Neural cell (in vitro differentiated cells): ENCODE data around the gene NOTCH3. TPM values are rescaled to one million over a fixed set of nuclear protein-coding genes. Genes with fewer than 3 reads are reported as not detected.

ENCODE experiments used
- H2AFZ ChIP-seq: fragments of 200-600, 300-800 bp; sonication (generic), shearing (Covaris generic); 2 replicates; pipeline ENCODE4 v1.6.0; 2014; ENCODE audit warnings: low read depth, mild to moderate bottlenecking, antibody characterized with exemption, low read length, moderate library complexity
- H3F3A ChIP-seq: fragments of 200-600 bp; shearing (Covaris generic); 2 replicates; pipeline ENCODE4 v1.6.1; 2016; ENCODE audit warnings: mild to moderate bottlenecking, moderate library complexity, mixed read lengths, antibody characterized with exemption, low read length; ENCODE audit not compliant: insufficient read depth, poor library complexity, severe bottlenecking
- H3K27ac ChIP-seq: fragments of 200-600, 300-800 bp; sonication (generic), shearing (Covaris generic); 2 replicates; pipeline ENCODE4 v1.5.1; 2014; ENCODE audit warnings: mild to moderate bottlenecking, low read length, moderate library complexity
- H3K27me3 ChIP-seq: fragments of 300-800, 200-600 bp; sonication (generic), shearing (Covaris generic); 2 replicates; pipeline ENCODE4 v1.6.0; 2014; ENCODE audit warnings: mild to moderate bottlenecking, low read depth, low read length, moderate library complexity; ENCODE audit not compliant: insufficient read depth
- H3K36me3 ChIP-seq: fragments of 300-800, 200-600 bp; sonication (generic), shearing (Covaris generic); 2 replicates; pipeline ENCODE4 v1.5.1; 2014; ENCODE audit warnings: mild to moderate bottlenecking, antibody characterized with exemption, low read length, moderate library complexity; ENCODE audit not compliant: insufficient read depth
- H3K4me2 ChIP-seq: fragments of 300-800, 200-600 bp; sonication (generic), shearing (Covaris generic); 2 replicates; pipeline ENCODE4 v1.6.0; 2014; ENCODE audit warnings: mild to moderate bottlenecking, low read length
- H3K4me3 ChIP-seq: fragments of 300-800, 200-600 bp; sonication (generic), shearing (Covaris generic); 2 replicates; pipeline ENCODE4 v1.5.1; 2014; ENCODE audit warnings: mild to moderate bottlenecking, low read length, moderate library complexity
- H3K79me2 ChIP-seq: fragments of 200-600 bp; shearing (Covaris generic); replicated peaks from 2 replicates; pipeline ENCODE4 v1.6.0; 2014; ENCODE audit warnings: mild to moderate bottlenecking, low read length, moderate library complexity; ENCODE audit not compliant: insufficient read depth
- H3K9ac ChIP-seq: fragments of 300-800, 200-600 bp; sonication (generic), shearing (Covaris generic); 2 replicates; pipeline ENCODE4 v1.6.1; 2016; ENCODE audit warnings: mild to moderate bottlenecking, low read length, mixed read lengths
- H3K9me2 ChIP-seq: fragments of 200-600 bp; shearing (Covaris generic); 2 replicates; pipeline ENCODE4 v1.6.1; 2016; ENCODE audit warnings: mild to moderate bottlenecking, low read length, mixed read lengths; ENCODE audit not compliant: insufficient read depth
- H3K9me3 ChIP-seq: fragments of 200-600, 300-800 bp; sonication (generic), shearing (Covaris generic); 2 replicates; pipeline ENCODE4 v1.6.1; 2016; ENCODE audit warnings: mild to moderate bottlenecking, mixed run types, low read length, moderate library complexity, mixed read lengths
- H4K20me1 ChIP-seq: fragments of 200-600 bp; shearing (Covaris generic); 2 replicates; pipeline ENCODE4 v1.6.1; 2016; ENCODE audit warnings: mild to moderate bottlenecking, mixed run types; ENCODE audit not compliant: insufficient read depth
- EP300 ChIP-seq: fragments of 450-650 bp; conservative IDR thresholded peaks from 2 replicates; pipeline ENCODE4 v1.6.1; 2014; ENCODE audit warnings: antibody characterized with exemption, mild to moderate bottlenecking, moderate library complexity; ENCODE audit not compliant: poor library complexity, severe bottlenecking
- EZH2 ChIP-seq: fragments of 200-600, 300-800 bp; shearing (Covaris generic), sonication (generic); IDR thresholded peaks from 2 replicates; pipeline ENCODE4 v1.6.1; 2014; ENCODE audit warnings: antibody characterized with exemption, low read length, borderline replicate concordance, mild to moderate bottlenecking; ENCODE audit not compliant: insufficient read depth, poor library complexity, severe bottlenecking
- MXI1 ChIP-seq: fragments of 450-650 bp; conservative IDR thresholded peaks from 2 replicates; pipeline ENCODE4 v1.6.1; 2014; ENCODE audit warnings: antibody characterized with exemption, mild to moderate bottlenecking; ENCODE audit not compliant: poor library complexity, severe bottlenecking
- POLR2AphosphoS5 ChIP-seq: IDR thresholded peaks from 2 replicates; pipeline ENCODE4 v1.6.1; 2012
- RAD21 ChIP-seq: fragments of 450-650 bp; conservative IDR thresholded peaks from 2 replicates; pipeline ENCODE4 v1.6.1; 2014; ENCODE audit warnings: antibody characterized with exemption, mild to moderate bottlenecking, moderate library complexity
- SMC3 ChIP-seq: fragments of 450-650 bp; conservative IDR thresholded peaks from 2 replicates; pipeline ENCODE4 v1.6.1; 2014; ENCODE audit warnings: antibody characterized with exemption, mild to moderate bottlenecking, moderate library complexity; ENCODE audit not compliant: poor library complexity
- TAF1 ChIP-seq: IDR thresholded peaks from 2 replicates; pipeline ENCODE4 v1.6.1; 2012; ENCODE audit warnings: low read depth
- polyA plus RNA-seq: library from polyadenylated mRNA; depleted of rRNA; stranded (reverse); fragments of >200 nt; gene quantifications from 2 replicates; pipeline ENCODE4 v1.2.3, GENCODE V29; 2014
- TF ChIP-seq, protein P1 (sequence below): fragments of 450-650 bp; IDR thresholded peaks from 2 replicates; pipeline ENCODE4 v1.5.1; 2014; ENCODE audit warnings: antibody characterized with exemption, mild to moderate bottlenecking, moderate library complexity; ENCODE audit not compliant: poor library complexity, severe bottlenecking
- TF ChIP-seq, protein P2 (sequence below): IDR thresholded peaks from 2 replicates; pipeline ENCODE4 v1.6.1; 2012; ENCODE audit warnings: borderline replicate concordance

The NOTCH3 gene
- polyA plus RNA-seq, 1 donor from 2014 or later, result 0.21 TPM

DNA sequence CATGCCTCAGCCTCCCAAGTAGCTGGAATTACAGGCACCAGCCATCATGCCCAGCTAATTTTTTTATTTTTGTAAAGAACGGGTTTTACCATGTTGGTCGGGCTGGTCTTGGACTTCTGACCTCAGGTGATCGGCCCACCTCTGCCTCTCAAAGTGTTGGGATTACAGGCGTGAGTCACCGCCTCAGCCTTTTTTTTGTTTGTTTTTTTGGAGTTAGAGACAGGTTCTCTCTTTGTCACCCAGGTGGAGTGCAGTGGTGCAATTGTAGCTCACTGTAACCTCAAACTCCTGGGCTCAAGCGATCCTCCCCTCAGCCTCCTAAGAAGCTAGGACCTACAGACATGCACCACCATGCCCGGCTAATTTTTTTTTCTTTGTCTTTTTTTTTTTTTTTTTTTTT, 15.6 kb upstream of the NOTCH3 start:
- Histone ChIP-seq H3K9me3 (no peaks in the 10 kb centered on the region), H2AFZ (no peak overlapping the region), H3K4me3 (no peak overlapping the region), H4K20me1 (no peaks in the 10 kb centered on the region), H3K27me3 (no peaks in the 10 kb centered on the region), H3K4me2 (no peak overlapping the region), H3K9me2 (no peaks in the 10 kb centered on the region), H3K79me2 (no peaks in the 10 kb centered on the region), H3F3A (no peaks in the 10 kb centered on the region), H3K9ac (no peak overlapping the region), H3K27ac (no peak overlapping the region), H3K36me3 (no peaks in the 10 kb centered on the region)
- TF ChIP-seq, protein P1, sequence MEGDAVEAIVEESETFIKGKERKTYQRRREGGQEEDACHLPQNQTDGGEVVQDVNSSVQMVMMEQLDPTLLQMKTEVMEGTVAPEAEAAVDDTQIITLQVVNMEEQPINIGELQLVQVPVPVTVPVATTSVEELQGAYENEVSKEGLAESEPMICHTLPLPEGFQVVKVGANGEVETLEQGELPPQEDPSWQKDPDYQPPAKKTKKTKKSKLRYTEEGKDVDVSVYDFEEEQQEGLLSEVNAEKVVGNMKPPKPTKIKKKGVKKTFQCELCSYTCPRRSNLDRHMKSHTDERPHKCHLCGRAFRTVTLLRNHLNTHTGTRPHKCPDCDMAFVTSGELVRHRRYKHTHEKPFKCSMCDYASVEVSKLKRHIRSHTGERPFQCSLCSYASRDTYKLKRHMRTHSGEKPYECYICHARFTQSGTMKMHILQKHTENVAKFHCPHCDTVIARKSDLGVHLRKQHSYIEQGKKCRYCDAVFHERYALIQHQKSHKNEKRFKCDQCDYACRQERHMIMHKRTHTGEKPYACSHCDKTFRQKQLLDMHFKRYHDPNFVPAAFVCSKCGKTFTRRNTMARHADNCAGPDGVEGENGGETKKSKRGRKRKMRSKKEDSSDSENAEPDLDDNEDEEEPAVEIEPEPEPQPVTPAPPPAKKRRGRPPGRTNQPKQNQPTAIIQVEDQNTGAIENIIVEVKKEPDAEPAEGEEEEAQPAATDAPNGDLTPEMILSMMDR, result no peak
- TF ChIP-seq SMC3, result no peak
- TF ChIP-seq POLR2AphosphoS5, result no peak
- TF ChIP-seq TAF1, result no peak
- no peak for TF ChIP-seq EZH2
- TF ChIP-seq, protein P2, sequence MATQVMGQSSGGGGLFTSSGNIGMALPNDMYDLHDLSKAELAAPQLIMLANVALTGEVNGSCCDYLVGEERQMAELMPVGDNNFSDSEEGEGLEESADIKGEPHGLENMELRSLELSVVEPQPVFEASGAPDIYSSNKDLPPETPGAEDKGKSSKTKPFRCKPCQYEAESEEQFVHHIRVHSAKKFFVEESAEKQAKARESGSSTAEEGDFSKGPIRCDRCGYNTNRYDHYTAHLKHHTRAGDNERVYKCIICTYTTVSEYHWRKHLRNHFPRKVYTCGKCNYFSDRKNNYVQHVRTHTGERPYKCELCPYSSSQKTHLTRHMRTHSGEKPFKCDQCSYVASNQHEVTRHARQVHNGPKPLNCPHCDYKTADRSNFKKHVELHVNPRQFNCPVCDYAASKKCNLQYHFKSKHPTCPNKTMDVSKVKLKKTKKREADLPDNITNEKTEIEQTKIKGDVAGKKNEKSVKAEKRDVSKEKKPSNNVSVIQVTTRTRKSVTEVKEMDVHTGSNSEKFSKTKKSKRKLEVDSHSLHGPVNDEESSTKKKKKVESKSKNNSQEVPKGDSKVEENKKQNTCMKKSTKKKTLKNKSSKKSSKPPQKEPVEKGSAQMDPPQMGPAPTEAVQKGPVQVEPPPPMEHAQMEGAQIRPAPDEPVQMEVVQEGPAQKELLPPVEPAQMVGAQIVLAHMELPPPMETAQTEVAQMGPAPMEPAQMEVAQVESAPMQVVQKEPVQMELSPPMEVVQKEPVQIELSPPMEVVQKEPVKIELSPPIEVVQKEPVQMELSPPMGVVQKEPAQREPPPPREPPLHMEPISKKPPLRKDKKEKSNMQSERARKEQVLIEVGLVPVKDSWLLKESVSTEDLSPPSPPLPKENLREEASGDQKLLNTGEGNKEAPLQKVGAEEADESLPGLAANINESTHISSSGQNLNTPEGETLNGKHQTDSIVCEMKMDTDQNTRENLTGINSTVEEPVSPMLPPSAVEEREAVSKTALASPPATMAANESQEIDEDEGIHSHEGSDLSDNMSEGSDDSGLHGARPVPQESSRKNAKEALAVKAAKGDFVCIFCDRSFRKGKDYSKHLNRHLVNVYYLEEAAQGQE, result no peak
- TF ChIP-seq EP300, result no peak
- TF ChIP-seq MXI1, result no peak
- no peak for TF ChIP-seq RAD21

- Histone ChIP-seq H3K79me2 (no peaks in the 10 kb centered on the region), H4K20me1 (no peaks in the 10 kb centered on the region), H3K27ac (no peak overlapping the region), H3K27me3 (no peaks in the 10 kb centered on the region), H3K9me3 (no peaks in the 10 kb centered on the region), H3F3A (no peaks in the 10 kb centered on the region), H3K9ac (no peak overlapping the region), H3K36me3 (no peaks in the 10 kb centered on the region), H2AFZ (no peak overlapping the region), H3K4me2 (no peak overlapping the region), H3K9me2 (no peaks in the 10 kb centered on the region), H3K4me3 (no peak overlapping the region)
- no peak for TF ChIP-seq EZH2
These were observed 13.1 kb upstream of the NOTCH3 start for GRCh38 chr19:15213715-15214381.
